ENCODE measurements around the gene ATP5MK. TPM values are rescaled to one million over a fixed set of nuclear protein-coding genes. Genes with fewer than 3 reads are reported as not detected.

The ATP5MK gene
- total RNA-seq, 1 experiment from 2014 or later = 335 TPM

DNA sequence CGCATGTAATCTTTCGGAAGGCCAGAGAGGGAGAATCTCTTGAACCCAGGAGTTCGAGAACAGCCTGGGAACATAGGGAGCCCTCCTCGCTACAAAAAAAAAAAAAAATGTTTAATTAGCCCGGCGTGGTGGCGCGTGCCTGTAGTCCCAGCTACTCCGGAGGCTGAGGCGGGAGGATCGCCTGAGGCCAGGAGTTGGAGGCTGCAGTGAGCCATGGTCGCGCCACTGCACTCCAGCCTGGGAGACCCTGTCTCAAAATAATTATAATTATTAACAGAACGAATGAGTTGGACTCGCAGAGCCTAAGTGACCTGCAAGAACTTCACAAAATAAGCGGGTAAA, 46.1 kb downstream of the ATP5MK start:
- DNase-seq = no peak
- Mint-ChIP-seq H3K27ac (no peak overlapping the region), H3K27me3 (ENCODE audit: low read depth) (no peaks in the 10 kb centered on the region), H3K4me1 (peaks cover 0 to 10% of the 10 kb centered on the region in 2 experiments; a peak in 2 of 4 replicates), H3K4me3 (peak overlapping the region; percentile 90 to 95), H3K36me3 (ENCODE audit: insufficient read depth in 1 of 3, low read depth in 3 of 3) (peaks cover 4 to 27% (median 26%) of the 10 kb centered on the region in 3 experiments; a peak in 6 of 7 replicates), H3K9me3 (no peaks in the 10 kb centered on the region)
- Histone ChIP-seq H3K27me3 (ENCODE audit: insufficient read depth, low read length) (no peaks in the 10 kb centered on the region), H3K14ac (ENCODE audit: insufficient read depth, low read length) (no peak overlapping the region), H3K18ac (ENCODE audit: insufficient read length, low read depth, low read length) (peak overlapping the region; percentile 66), H3K4me2 (ENCODE audit: insufficient read depth, insufficient read length, low read length) (peak overlapping the region; percentile 22), H2BK120ac (ENCODE audit: low read depth, low read length, poor library complexity, severe bottlenecking) (no peak overlapping the region), H3K27ac (ENCODE audit: insufficient read length, low read depth, low read length) (no peak overlapping the region), H2BK5ac (ENCODE audit: insufficient read length, low read length) (no peak overlapping the region), H3K9ac (ENCODE audit: extremely low read depth, insufficient read length, low read length) (peak overlapping the region; percentile 69), H3K4me1 (ENCODE audit: insufficient read depth, low read length) (no peaks in the 10 kb centered on the region), H4K20me1 (ENCODE audit: control insufficient read depth, insufficient read depth, insufficient read length) (no peaks in the 10 kb centered on the region), H2AFZ (ENCODE audit: low read length) (no peak overlapping the region), H3K23ac (ENCODE audit: insufficient read length, low read depth, low read length) (no peak overlapping the region), H2AK5ac (ENCODE audit: insufficient read length, low read length) (no peak overlapping the region), H4K91ac (ENCODE audit: insufficient read length, low read depth, low read length) (no peak overlapping the region), H3K56ac (ENCODE audit: insufficient read length, low read depth, low read length) (no peak overlapping the region), H2BK12ac (ENCODE audit: insufficient read length, low read depth, low read length) (no peak overlapping the region), H3T11ph (ENCODE audit: low read length) (no peak overlapping the region), H3K23me2 (ENCODE audit: insufficient read length, low read depth, low read length, poor library complexity, severe bottlenecking) (peaks cover 4% of the 10 kb centered on the region), H3K79me1 (ENCODE audit: insufficient read depth, low read depth, low read length, poor library complexity, severe bottlenecking) (no peaks in the 10 kb centered on the region), H3K9me3 (ENCODE audit: control insufficient read depth, low read depth, low read length) (no peaks in the 10 kb centered on the region), H2BK20ac (ENCODE audit: low read depth, low read length, poor library complexity, severe bottlenecking) (no peak overlapping the region), H3K79me2 (ENCODE audit: insufficient read depth, low read length) (peaks cover 2% of the 10 kb centered on the region; the same call in 1 of the 2 replicates), H4K5ac (ENCODE audit: insufficient read length, low read depth, low read length) (no peak overlapping the region), H4K8ac (replicated peaks; ENCODE audit: insufficient read length, low read depth, low read length) (no peak overlapping the region), H2BK15ac (ENCODE audit: low read depth, low read length) (no peak overlapping the region), H3K4ac (ENCODE audit: low read depth, low read length) (no peak overlapping the region)
- no CpG with 5 or more reads among the region's 16 CpGs for WGBS (ENCODE audit: extremely low coverage, insufficient read length, low lambda C conversion rate)
- TF ChIP-seq, protein P1, sequence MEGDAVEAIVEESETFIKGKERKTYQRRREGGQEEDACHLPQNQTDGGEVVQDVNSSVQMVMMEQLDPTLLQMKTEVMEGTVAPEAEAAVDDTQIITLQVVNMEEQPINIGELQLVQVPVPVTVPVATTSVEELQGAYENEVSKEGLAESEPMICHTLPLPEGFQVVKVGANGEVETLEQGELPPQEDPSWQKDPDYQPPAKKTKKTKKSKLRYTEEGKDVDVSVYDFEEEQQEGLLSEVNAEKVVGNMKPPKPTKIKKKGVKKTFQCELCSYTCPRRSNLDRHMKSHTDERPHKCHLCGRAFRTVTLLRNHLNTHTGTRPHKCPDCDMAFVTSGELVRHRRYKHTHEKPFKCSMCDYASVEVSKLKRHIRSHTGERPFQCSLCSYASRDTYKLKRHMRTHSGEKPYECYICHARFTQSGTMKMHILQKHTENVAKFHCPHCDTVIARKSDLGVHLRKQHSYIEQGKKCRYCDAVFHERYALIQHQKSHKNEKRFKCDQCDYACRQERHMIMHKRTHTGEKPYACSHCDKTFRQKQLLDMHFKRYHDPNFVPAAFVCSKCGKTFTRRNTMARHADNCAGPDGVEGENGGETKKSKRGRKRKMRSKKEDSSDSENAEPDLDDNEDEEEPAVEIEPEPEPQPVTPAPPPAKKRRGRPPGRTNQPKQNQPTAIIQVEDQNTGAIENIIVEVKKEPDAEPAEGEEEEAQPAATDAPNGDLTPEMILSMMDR (conservative IDR thresholded peaks at IDR 0.05) = no peak

Small RNAs within 50 kb of the gene (microRNA-seq; reads per million reads assigned to microRNA genes)
- 351 reads per million, percentile 86 among the genes with 10 or more reads in this experiment for gene MIR1307 (ENCODE audit: borderline microRNAs expressed)

Other genes with a start within 250 kb of the ATP5MK start
- 64.4 and 69.6 TPM in 2 replicates for gene NT5C2, start 203.2 kb downstream of the ATP5MK start, total RNA-seq (2021)
- 0.13 TPM in 1 of 2 replicates, not detected in the other for gene RPEL1, start 150.6 kb downstream of the ATP5MK start, total RNA-seq (2021)
- 14.0 and 14.3 TPM in 2 replicates for gene INA, start 119.3 kb downstream of the ATP5MK start, total RNA-seq (2021)
- gene PCGF6, start 45.3 kb downstream of the ATP5MK start, total RNA-seq (2021) = 23.5 and 24.4 TPM in 2 replicates
- 8.3 and 8.5 TPM in 2 replicates for gene TAF5, start 28.5 kb downstream of the ATP5MK start, total RNA-seq (2021)
- gene PDCD11, start 151 bp upstream of the ATP5MK start, total RNA-seq (2021) = 86.3 and 99.5 TPM in 2 replicates
- gene CALHM2, start 55.9 kb upstream of the ATP5MK start, total RNA-seq (2021) = not detected in 2 replicates
- gene CALHM1, start 62.4 kb upstream of the ATP5MK start, total RNA-seq (2021) = 0.07 and 0.13 TPM in 2 replicates
- not detected in 2 replicates for gene CALHM3, start 82.8 kb upstream of the ATP5MK start, total RNA-seq (2021)
- 0.92 and 1.2 TPM in 2 replicates for gene NEURL1, start 97.2 kb upstream of the ATP5MK start, total RNA-seq (2021)